HCT116 (cell line): Measurements from ENCODE around the gene C22orf39. TPM values are rescaled to one million over a fixed set of nuclear protein-coding genes. Genes with fewer than 3 reads are reported as not detected.

Source experiments
- ATAC-seq: fragments of 200-7000 bp; cut with Tn5 transposase; 2 replicates; pipeline ENCODE4 v1.9.1; 2020; ENCODE audit warnings: mild to moderate bottlenecking, moderate library complexity
- BruUV-seq: library from RNA; stranded (reverse); fragments of 400-500 nt; replicated peaks from 2 replicates; lab custom pipeline; 2021; lab: Mats Ljungman, UMichigan
- CTCF ChIA-PET: fragments of 300-600 bp; sonication (Branson Sonifier 250); formaldehyde crosslinking; loops from one replicate; lab custom pipeline; 2021; ENCODE audit warnings: antibody characterized with exemption; lab: Charles Lee
- POLR2A ChIA-PET: fragments of 300-600, 350-600 bp; sonication (Branson Sonifier 250); formaldehyde crosslinking; loops from one replicate; lab custom pipeline; 2021; ENCODE audit warnings: antibody characterized with exemption; lab: Charles Lee
- RAD21 ChIA-PET, 2 experiments: fragments of 300-600 bp; sonication (Branson Sonifier 250); formaldehyde crosslinking; loops; one replicate each; lab custom pipeline; 2023; ENCODE audit warnings: low total read pairs in 2 of 2; ENCODE audit not compliant: uncharacterized antibody in 2 of 2, unreplicated experiment in 2 of 2, low non-redundant PET in 1 of 2; lab: Charles Lee
- DNase-seq: peaks from one replicate; pipeline ENCODE4 v3.0.0-alpha.2; 2010; ENCODE audit warnings: low read depth, low spot score
- H2AFZ ChIP-seq: fragments of 200-600 bp; shearing (Covaris generic), sonication (generic); 2 replicates; pipeline ENCODE4 v1.6.1; 2017; ENCODE audit warnings: low read depth, mixed run types, mixed read lengths, antibody characterized with exemption, low read length; ENCODE audit not compliant: poor library complexity, severe bottlenecking
- H3K27ac ChIP-seq: 2 replicates; pipeline ENCODE4 v1.5.1; 2012; ENCODE audit warnings: low read depth, low read length
- H3K27me3 ChIP-seq: fragments of 200-600 bp; sonication (generic); 2 replicates; pipeline ENCODE4 v1.6.1; 2016; ENCODE audit warnings: mixed run types, low read length, mixed read lengths; ENCODE audit not compliant: insufficient read depth
- H3K36me3 ChIP-seq, 2 experiments: fragments of 200-500 bp in 1 of 2; fragments of 200-600 bp in 1 of 2; sonication (Bioruptor generic) in 1 of 2; sonication (generic) in 1 of 2; 2 replicates each; pipeline versions ENCODE4 v1.5.1 to v1.6.1; 2014 to 2016; ENCODE audit warnings: low read length in 2 of 2, inconsistent platforms in 1 of 2, mixed read lengths in 1 of 2, mixed run types in 1 of 2; ENCODE audit not compliant: insufficient read depth in 2 of 2, control insufficient read depth in 1 of 2
- H3K4me1 ChIP-seq, 2 experiments: fragments of 200-600 bp in 1 of 2; sonication (generic) in 1 of 2; 2 replicates each; pipeline versions ENCODE4 v1.5.1 to v1.6.1; 2012 to 2017; ENCODE audit warnings: low read length in 2 of 2, inconsistent platforms in 1 of 2, mild to moderate bottlenecking in 1 of 2, mixed read lengths in 1 of 2, mixed run types in 1 of 2, moderate library complexity in 1 of 2; ENCODE audit not compliant: insufficient read depth in 2 of 2, control insufficient read depth in 1 of 2
- H3K4me2 ChIP-seq: fragments of 200-600 bp; sonication (generic); 2 replicates; pipeline ENCODE4 v1.6.1; 2017; ENCODE audit warnings: mixed run types, low read length, mixed read lengths
- H3K4me3 ChIP-seq, 2 experiments: fragments of 200-600 bp in 1 of 2; sonication (generic) in 1 of 2; replicated peaks in 1 of 2; 2 replicates each; pipeline ENCODE4 v1.5.1; 2011 to 2016; ENCODE audit warnings: low read length in 2 of 2, control low read depth in 1 of 2, low read depth in 1 of 2, mild to moderate bottlenecking in 1 of 2, mixed read lengths in 1 of 2, mixed run types in 1 of 2
- H3K79me2 ChIP-seq: fragments of 200-600 bp; sonication (generic); 2 replicates; pipeline ENCODE4 v1.6.1; 2017; ENCODE audit warnings: mild to moderate bottlenecking, mixed run types, low read length, moderate library complexity, mixed read lengths; ENCODE audit not compliant: insufficient read depth
- H3K9ac ChIP-seq: fragments of 200-600 bp; sonication (generic); 2 replicates; pipeline ENCODE4 v1.6.1; 2016; ENCODE audit warnings: low read length, mixed read lengths
- H3K9me2 ChIP-seq: fragments of 200-600 bp; sonication (generic), shearing (Covaris generic); 2 replicates; pipeline ENCODE4 v1.6.1; 2017; ENCODE audit warnings: mixed run types, mild to moderate bottlenecking, moderate library complexity; ENCODE audit not compliant: insufficient read depth
- H3K9me3 ChIP-seq, 2 experiments: fragments of 200-500 bp in 1 of 2; fragments of 200-600 bp in 1 of 2; sonication (Bioruptor generic) in 1 of 2; sonication (generic) in 1 of 2; 2 replicates each; pipeline ENCODE4 v1.6.1; 2014 to 2017; ENCODE audit warnings: low read length in 2 of 2, mixed read lengths in 2 of 2, inconsistent platforms in 1 of 2, low read depth in 1 of 2, mild to moderate bottlenecking in 1 of 2, mixed run types in 1 of 2, moderate library complexity in 1 of 2; ENCODE audit not compliant: control insufficient read depth in 1 of 2, insufficient read depth in 1 of 2
- H4K20me1 ChIP-seq: fragments of 200-600 bp; sonication (generic), shearing (Covaris generic); 2 replicates; pipeline ENCODE4 v1.6.1; 2017; ENCODE audit warnings: mixed run types, mild to moderate bottlenecking, moderate library complexity; ENCODE audit not compliant: insufficient read depth
- ATF3 ChIP-seq: IDR thresholded peaks from 2 replicates; pipeline ENCODE4 v1.6.1; 2012
- CBX3 ChIP-seq: IDR thresholded peaks from 2 replicates; pipeline ENCODE4 v1.6.1; 2012; ENCODE audit warnings: low read depth
- EGR1 ChIP-seq: IDR thresholded peaks from 2 replicates; pipeline ENCODE4 v1.6.1; 2012; ENCODE audit warnings: low read depth
- ELF1 ChIP-seq: IDR thresholded peaks from 2 replicates; pipeline ENCODE4 v1.6.1; 2012; ENCODE audit warnings: low read depth, borderline replicate concordance
- EZH2 ChIP-seq: fragments of 200-600 bp; sonication (generic); IDR thresholded peaks from 2 replicates; pipeline ENCODE4 v1.6.1; 2017; ENCODE audit warnings: antibody characterized with exemption, mixed run types
- EZH2phosphoT487 ChIP-seq: fragments of 200-600 bp; IDR thresholded peaks from 2 replicates; pipeline ENCODE4 v1.6.1; 2018; ENCODE audit warnings: antibody characterized with exemption, borderline replicate concordance
- JUND ChIP-seq: IDR thresholded peaks from 2 replicates; pipeline ENCODE4 v1.6.1; 2012
- MAX ChIP-seq: IDR thresholded peaks from 2 replicates; pipeline ENCODE4 v1.6.1; 2012
- POLR2A ChIP-seq: IDR thresholded peaks from 2 replicates; pipeline ENCODE4 v1.7.0; 2011; ENCODE audit warnings: borderline replicate concordance; ENCODE audit not compliant: insufficient read depth, insufficient read length; ENCODE audit errors: extremely low read depth
- POLR2AphosphoS5 ChIP-seq: IDR thresholded peaks from 2 replicates; pipeline ENCODE4 v1.6.1; 2011; ENCODE audit warnings: mild to moderate bottlenecking, low read depth, low read length, moderate library complexity
- RAD21 ChIP-seq: IDR thresholded peaks from 2 replicates; pipeline ENCODE4 v1.6.1; 2012; ENCODE audit warnings: low read depth, mild to moderate bottlenecking
- SP1 ChIP-seq: IDR thresholded peaks from 2 replicates; pipeline ENCODE4 v1.6.1; 2012; ENCODE audit warnings: low read depth
- SRF ChIP-seq: IDR thresholded peaks from 2 replicates; pipeline ENCODE4 v1.6.1; 2012; ENCODE audit warnings: low read depth
- TCF7L2 ChIP-seq: IDR thresholded peaks from 2 replicates; pipeline ENCODE4 v1.7.0; 2011; ENCODE audit warnings: borderline replicate concordance, inconsistent platforms; ENCODE audit not compliant: insufficient read depth, insufficient read length; ENCODE audit errors: extremely low read depth
- YY1 ChIP-seq: IDR thresholded peaks from 2 replicates; pipeline ENCODE4 v1.6.1; 2011; ENCODE audit warnings: low read length, low read depth, moderate library complexity, mild to moderate bottlenecking; ENCODE audit not compliant: insufficient replicate concordance; ENCODE audit errors: extremely low read depth
- ZFX ChIP-seq: fragments of 450-650 bp; IDR thresholded peaks from 2 replicates; pipeline ENCODE4 v1.6.1; 2017
- ZNF274 ChIP-seq: fragments of 200-500 bp; sonication (Bioruptor generic); IDR thresholded peaks from 2 replicates; pipeline ENCODE4 v1.6.1; 2014; ENCODE audit warnings: mild to moderate bottlenecking, low read depth, low read length, inconsistent platforms
- intact Hi-C: fragments of 100-400 bp; cut with micrococcal nuclease; formaldehyde crosslinking; loops from 2 replicates; pipeline ENCODE4 v1.10.0; 2022
- total RNA-seq: library from RNA; stranded (reverse); gene quantifications from one replicate; pipeline ENCODE4 v1.2.1, GENCODE V29; 2021; ENCODE audit not compliant: unreplicated experiment
- TF ChIP-seq, protein P1 (sequence below), 3 experiments: fragments of 200-600 bp in 1 of 3; sonication (generic) in 1 of 3; IDR thresholded peaks in 2 of 3; conservative IDR thresholded peaks in 1 of 3; 2 replicates each; pipeline ENCODE4 v1.5.1; 2012 to 2017; ENCODE audit warnings: low read depth in 2 of 3, low read length in 2 of 3, antibody characterized with exemption in 1 of 3, borderline replicate concordance in 1 of 3, control low read depth in 1 of 3, mild to moderate bottlenecking in 1 of 3, mixed read lengths in 1 of 3, mixed run types in 1 of 3, moderate library complexity in 1 of 3; ENCODE audit not compliant: insufficient read depth in 1 of 3
- TF ChIP-seq, protein P2 (sequence below): IDR thresholded peaks from 2 replicates; pipeline ENCODE4 v1.6.1; 2012; ENCODE audit warnings: low read depth

Gene C22orf39
- total RNA-seq, 1 experiment from 2014 or later = 17.7 TPM

- H2AFZ ChIP-seq = no peak overlapping the region
- intact Hi-C loops = no loop called here
- BruUV-seq = no TSS peak
- no peaks in the 10 kb centered on the region for H3K27me3 ChIP-seq
- ChIA-PET RAD21 (no interaction called here), CTCF (no interaction called here), POLR2A (no interaction called here)
- ATAC-seq = no peak
- no peak for TF ChIP-seq SRF
- TF ChIP-seq POLR2A = no peak
- no peak for TF ChIP-seq SP1
- TF ChIP-seq ZNF274 = no peak
- no peak for TF ChIP-seq JUND
- no peak for TF ChIP-seq ZFX
- no peak for TF ChIP-seq EZH2
- TF ChIP-seq YY1 = no peak
- no peak for TF ChIP-seq EGR1
- TF ChIP-seq, protein P1, sequence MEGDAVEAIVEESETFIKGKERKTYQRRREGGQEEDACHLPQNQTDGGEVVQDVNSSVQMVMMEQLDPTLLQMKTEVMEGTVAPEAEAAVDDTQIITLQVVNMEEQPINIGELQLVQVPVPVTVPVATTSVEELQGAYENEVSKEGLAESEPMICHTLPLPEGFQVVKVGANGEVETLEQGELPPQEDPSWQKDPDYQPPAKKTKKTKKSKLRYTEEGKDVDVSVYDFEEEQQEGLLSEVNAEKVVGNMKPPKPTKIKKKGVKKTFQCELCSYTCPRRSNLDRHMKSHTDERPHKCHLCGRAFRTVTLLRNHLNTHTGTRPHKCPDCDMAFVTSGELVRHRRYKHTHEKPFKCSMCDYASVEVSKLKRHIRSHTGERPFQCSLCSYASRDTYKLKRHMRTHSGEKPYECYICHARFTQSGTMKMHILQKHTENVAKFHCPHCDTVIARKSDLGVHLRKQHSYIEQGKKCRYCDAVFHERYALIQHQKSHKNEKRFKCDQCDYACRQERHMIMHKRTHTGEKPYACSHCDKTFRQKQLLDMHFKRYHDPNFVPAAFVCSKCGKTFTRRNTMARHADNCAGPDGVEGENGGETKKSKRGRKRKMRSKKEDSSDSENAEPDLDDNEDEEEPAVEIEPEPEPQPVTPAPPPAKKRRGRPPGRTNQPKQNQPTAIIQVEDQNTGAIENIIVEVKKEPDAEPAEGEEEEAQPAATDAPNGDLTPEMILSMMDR (IDR thresholded peaks at IDR 0.05 in 2 of 3, conservative IDR thresholded peaks at IDR 0.05 in 1 of 3; ENCODE audit: borderline replicate concordance in 1 of 3, insufficient read depth in 1 of 3, low read depth in 2 of 3, low read length in 2 of 3) = no peak
- no peak for TF ChIP-seq TCF7L2
- no peak for TF ChIP-seq EZH2phosphoT487
- TF ChIP-seq CBX3 = no peak
- TF ChIP-seq ELF1 = no peak
- no peak for TF ChIP-seq ATF3
- TF ChIP-seq RAD21 = no peak
- no peak for TF ChIP-seq MAX
- TF ChIP-seq, protein P2, sequence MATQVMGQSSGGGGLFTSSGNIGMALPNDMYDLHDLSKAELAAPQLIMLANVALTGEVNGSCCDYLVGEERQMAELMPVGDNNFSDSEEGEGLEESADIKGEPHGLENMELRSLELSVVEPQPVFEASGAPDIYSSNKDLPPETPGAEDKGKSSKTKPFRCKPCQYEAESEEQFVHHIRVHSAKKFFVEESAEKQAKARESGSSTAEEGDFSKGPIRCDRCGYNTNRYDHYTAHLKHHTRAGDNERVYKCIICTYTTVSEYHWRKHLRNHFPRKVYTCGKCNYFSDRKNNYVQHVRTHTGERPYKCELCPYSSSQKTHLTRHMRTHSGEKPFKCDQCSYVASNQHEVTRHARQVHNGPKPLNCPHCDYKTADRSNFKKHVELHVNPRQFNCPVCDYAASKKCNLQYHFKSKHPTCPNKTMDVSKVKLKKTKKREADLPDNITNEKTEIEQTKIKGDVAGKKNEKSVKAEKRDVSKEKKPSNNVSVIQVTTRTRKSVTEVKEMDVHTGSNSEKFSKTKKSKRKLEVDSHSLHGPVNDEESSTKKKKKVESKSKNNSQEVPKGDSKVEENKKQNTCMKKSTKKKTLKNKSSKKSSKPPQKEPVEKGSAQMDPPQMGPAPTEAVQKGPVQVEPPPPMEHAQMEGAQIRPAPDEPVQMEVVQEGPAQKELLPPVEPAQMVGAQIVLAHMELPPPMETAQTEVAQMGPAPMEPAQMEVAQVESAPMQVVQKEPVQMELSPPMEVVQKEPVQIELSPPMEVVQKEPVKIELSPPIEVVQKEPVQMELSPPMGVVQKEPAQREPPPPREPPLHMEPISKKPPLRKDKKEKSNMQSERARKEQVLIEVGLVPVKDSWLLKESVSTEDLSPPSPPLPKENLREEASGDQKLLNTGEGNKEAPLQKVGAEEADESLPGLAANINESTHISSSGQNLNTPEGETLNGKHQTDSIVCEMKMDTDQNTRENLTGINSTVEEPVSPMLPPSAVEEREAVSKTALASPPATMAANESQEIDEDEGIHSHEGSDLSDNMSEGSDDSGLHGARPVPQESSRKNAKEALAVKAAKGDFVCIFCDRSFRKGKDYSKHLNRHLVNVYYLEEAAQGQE = no peak
- TF ChIP-seq POLR2AphosphoS5 = no peak
- DNase-seq = no peak
- peaks cover 9% of the 10 kb centered on the region for H3K79me2 ChIP-seq
- H3K27ac ChIP-seq = no peak overlapping the region
- H3K9me3 ChIP-seq = no peaks in the 10 kb centered on the region
- no peak overlapping the region for H3K4me2 ChIP-seq
- H3K36me3 ChIP-seq = peaks cover 35 to 48% of the 10 kb centered on the region in 2 experiments
- no peak overlapping the region for H3K4me3 ChIP-seq
- H3K9ac ChIP-seq = no peak overlapping the region
- peaks cover 9 to 11% of the 10 kb centered on the region in 2 experiments for H3K4me1 ChIP-seq
- no peaks in the 10 kb centered on the region for H4K20me1 ChIP-seq
- H3K9me2 ChIP-seq = no peaks in the 10 kb centered on the region
Measured at GRCh38 chr22:19451570-19451969, 4.1 kb upstream of the C22orf39 start.
